Measurements from ENCODE around the gene WSB2.

Gene WSB2

GRCh38 chr12:118065380-118065779 lies 4.4 kb upstream of the WSB2 start:
- H3K79me2 ChIP-seq = no peaks in the 10 kb centered on the region
- no peaks in the 10 kb centered on the region for H3K9me3 ChIP-seq (ENCODE audit: control insufficient read depth, low read length)
- no peaks in the 10 kb centered on the region for H3K4me1 ChIP-seq
- H3K9ac ChIP-seq = no peak overlapping the region
- H3K4me3 ChIP-seq (ENCODE audit: low read depth, low read length) = no peak overlapping the region
- no peak overlapping the region for H3K27ac ChIP-seq
- H3K4me2 ChIP-seq (ENCODE audit: low read length) = no peak overlapping the region
- no peaks in the 10 kb centered on the region for H3K36me3 ChIP-seq (ENCODE audit: control insufficient read depth, insufficient read depth, low read length)
- no peaks in the 10 kb centered on the region for H3K27me3 ChIP-seq (ENCODE audit: control insufficient read depth, insufficient read depth, low read length)
- no peak overlapping the region for H2AFZ ChIP-seq
- no peak for TF ChIP-seq CTCF (IDR thresholded peaks at IDR 0.05)

GRCh38 chr12:118064608-118065007 lies 3.6 kb upstream of the WSB2 start:
- Histone ChIP-seq H3K9ac (no peak overlapping the region), H3K79me2 (no peaks in the 10 kb centered on the region), H3K27me3 (ENCODE audit: control insufficient read depth, insufficient read depth, low read length) (no peaks in the 10 kb centered on the region), H3K4me3 (ENCODE audit: low read depth, low read length) (no peak overlapping the region), H3K4me2 (ENCODE audit: low read length) (no peak overlapping the region), H3K36me3 (ENCODE audit: control insufficient read depth, insufficient read depth, low read length) (no peaks in the 10 kb centered on the region), H3K4me1 (peaks cover 5% of the 10 kb centered on the region), H2AFZ (no peak overlapping the region), H3K27ac (no peak overlapping the region), H3K9me3 (ENCODE audit: control insufficient read depth, low read length) (no peaks in the 10 kb centered on the region)
- no peak for TF ChIP-seq CTCF (IDR thresholded peaks at IDR 0.05)

GRCh38 chr12:118063576-118064391 lies 2.8 kb upstream of the WSB2 start:
- Histone ChIP-seq H3K4me2 (ENCODE audit: low read length) (no peak overlapping the region), H3K4me3 (ENCODE audit: low read depth, low read length) (no peak overlapping the region), H3K9ac (no peak overlapping the region), H3K27me3 (ENCODE audit: control insufficient read depth, insufficient read depth, low read length) (no peaks in the 10 kb centered on the region), H3K4me1 (peaks cover 6% of the 10 kb centered on the region), H3K36me3 (ENCODE audit: control insufficient read depth, insufficient read depth, low read length) (no peaks in the 10 kb centered on the region), H2AFZ (no peak overlapping the region), H3K27ac (no peak overlapping the region), H3K9me3 (ENCODE audit: control insufficient read depth, low read length) (no peaks in the 10 kb centered on the region), H3K79me2 (no peaks in the 10 kb centered on the region)
- TF ChIP-seq CTCF (IDR thresholded peaks at IDR 0.05) = no peak

GRCh38 chr12:118061873-118062843 lies 1.2 kb upstream of the WSB2 start:
- Histone ChIP-seq H3K27ac (peak overlapping the region; percentile 78), H3K4me3 (ENCODE audit: low read depth, low read length) (peak overlapping the region; percentile 83), H3K4me2 (ENCODE audit: low read length) (peak overlapping the region; percentile 71), H3K27me3 (ENCODE audit: control insufficient read depth, insufficient read depth, low read length) (no peaks in the 10 kb centered on the region), H3K36me3 (ENCODE audit: control insufficient read depth, insufficient read depth, low read length) (no peaks in the 10 kb centered on the region), H3K4me1 (peaks cover 6% of the 10 kb centered on the region), H2AFZ (peak overlapping the region; percentile 87), H3K79me2 (no peaks in the 10 kb centered on the region), H3K9ac (peak overlapping the region; percentile 69), H3K9me3 (ENCODE audit: control insufficient read depth, low read length) (no peaks in the 10 kb centered on the region)
- TF ChIP-seq CTCF (IDR thresholded peaks at IDR 0.05) = no peak
